GM18520 (cell line): ENCODE results near the gene KDM7A.

Experiments used
- ATAC-seq: cut with Tn5 transposase; IDR thresholded peaks from one replicate; pipeline ENCODE4 v1.9.1; 2021; ENCODE audit not compliant: unreplicated experiment

The KDM7A gene

DNA sequence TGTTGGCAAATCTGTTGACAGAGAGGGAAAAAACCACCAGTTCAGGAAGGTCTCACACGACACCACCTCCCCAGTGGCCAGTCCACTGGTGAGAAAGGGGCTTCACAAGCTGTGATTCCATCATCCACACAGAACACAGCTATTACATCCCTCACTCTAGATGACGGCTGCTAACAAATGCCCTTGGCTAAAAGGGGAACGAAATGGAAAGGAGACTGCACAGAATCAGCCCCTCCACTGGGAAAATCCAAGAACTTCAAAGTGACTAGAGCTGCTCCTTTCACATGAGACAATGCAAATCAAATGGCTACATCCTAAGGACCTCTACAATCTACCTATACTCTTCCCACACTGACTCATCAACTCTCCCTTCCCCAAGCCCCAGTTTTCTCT is 119.6 kb downstream of the KDM7A start:
- ATAC-seq: no peak

DNA sequence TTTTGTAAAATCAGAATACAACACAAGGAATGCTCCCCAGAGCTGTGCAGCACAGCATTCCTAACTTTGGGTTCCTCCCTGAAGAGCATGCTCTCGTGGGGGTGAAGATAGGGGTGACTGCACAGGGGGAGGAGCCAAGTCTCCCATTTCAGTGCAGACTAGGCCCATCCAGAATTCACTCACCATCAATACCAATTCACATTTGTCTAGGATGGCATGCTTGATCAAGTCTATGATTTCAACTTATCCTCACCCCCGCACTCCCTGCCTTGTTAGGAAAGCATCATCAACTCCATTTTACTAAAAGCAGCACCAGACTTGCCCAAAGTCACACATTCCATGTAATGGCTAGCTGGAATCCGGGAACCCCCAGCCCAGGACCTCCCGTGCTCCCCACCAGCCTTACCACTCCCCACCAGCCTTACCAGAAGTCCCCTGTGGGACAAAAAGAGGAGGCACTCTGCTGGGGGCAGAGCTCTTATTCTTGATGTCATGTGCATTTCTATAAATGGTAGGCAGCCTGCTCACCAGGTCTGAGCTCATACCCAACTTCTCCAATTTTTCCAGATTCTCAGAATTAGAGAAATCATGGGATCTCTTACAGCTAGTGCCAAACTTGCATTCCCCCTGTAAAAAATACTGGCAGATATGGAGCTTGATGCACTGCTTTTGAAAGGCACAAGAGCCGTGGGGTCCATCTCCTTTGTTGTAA is 120.2 kb downstream of the KDM7A start:
- ATAC-seq: no peak

GRCh38 chr7:140055833-140056232 is 121.0 kb downstream of the KDM7A start:
- ATAC-seq: no peak

- no peak for ATAC-seq
These were observed 122.0 kb downstream of the KDM7A start for GRCh38 chr7:140054751-140055150.

GRCh38 chr7:140053812-140054539 is 122.8 kb downstream of the KDM7A start:
- peak; percentile 82 for ATAC-seq

DNA sequence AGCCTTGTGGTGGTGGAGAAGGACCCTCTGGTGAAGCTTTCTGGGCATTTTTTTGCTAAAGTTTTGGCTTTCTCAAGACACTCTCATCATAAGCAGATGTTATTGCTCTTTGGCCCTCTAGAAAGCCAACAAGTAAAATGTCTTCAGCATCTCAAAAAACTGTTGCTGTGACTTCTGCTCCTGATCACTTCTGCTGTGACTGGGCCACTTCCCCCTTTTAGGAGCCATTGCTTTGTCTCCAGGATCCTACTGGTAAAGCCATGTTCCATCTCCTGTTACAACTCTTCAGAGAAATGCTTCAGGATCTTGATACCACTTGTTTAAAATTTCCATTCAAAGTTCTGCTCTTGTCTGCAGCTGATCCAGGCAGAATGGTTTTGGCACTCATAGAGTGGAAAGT is 125.0 kb downstream of the KDM7A start:
- ATAC-seq: no peak

GRCh38 chr7:140050100-140050499 is 126.7 kb downstream of the KDM7A start:
- ATAC-seq: no peak

DNA sequence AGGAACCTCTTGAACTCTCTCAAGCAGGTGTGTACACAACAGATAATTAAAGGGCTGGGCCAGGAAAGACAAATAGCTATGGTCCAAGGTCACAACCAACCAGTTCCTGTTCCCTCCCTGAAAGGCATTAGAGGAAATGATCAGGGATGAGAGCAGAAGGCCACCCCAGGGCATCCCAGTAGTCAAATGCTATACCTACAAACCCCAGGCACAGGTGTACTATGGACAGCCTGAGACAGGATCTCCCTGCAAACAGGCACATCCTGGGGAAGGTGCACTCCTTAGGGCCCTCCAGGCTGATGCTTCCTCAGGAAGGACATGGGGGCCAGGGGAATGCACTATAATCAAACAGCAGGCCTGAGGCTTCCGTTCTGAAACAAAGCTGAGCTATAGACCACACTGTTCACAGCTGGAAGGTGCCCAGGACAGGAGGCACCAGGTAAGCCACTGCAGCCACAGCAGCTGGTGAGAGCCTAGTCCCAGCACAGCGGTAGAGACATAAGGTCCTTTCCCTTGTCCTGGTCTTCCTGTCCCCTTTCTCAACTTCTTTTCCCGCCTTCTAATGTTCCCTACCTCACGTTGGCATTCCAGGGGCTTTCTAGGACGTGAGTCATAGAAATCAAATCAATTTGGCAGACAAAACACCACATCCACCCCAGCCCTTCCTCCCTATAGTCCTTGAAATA is 127.3 kb downstream of the KDM7A start:
- no peak for ATAC-seq

- no peak for ATAC-seq
These were observed 127.8 kb downstream of the KDM7A start for GRCh38 chr7:140048989-140049338.

- ATAC-seq: no peak
These were observed 128.6 kb downstream of the KDM7A start for GRCh38 chr7:140048138-140048537.

- no peak for ATAC-seq
These were observed 129.6 kb downstream of the KDM7A start for GRCh38 chr7:140047197-140047596.

- ATAC-seq: no peak
These were observed 131.1 kb downstream of the KDM7A start for GRCh38 chr7:140045697-140046096.

GRCh38 chr7:140044251-140044650 is 132.5 kb downstream of the KDM7A start:
- no peak for ATAC-seq

DNA sequence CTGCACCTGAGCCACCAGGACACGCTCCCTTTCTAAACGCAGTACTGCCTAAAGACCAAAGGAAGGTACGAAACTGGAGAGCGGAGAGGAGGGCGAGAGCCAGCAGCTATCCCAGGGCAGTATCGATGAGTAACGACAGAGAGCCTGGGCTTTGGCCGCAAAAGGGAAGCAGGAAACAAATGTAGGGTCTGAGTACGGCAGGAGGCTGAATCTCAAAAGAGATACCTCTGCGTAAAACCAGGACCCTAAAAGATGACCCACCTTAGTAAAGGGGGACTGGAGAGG is 134.5 kb downstream of the KDM7A start:
- ATAC-seq: no peak

GRCh38 chr7:140041659-140042385 is 135.0 kb downstream of the KDM7A start:
- no peak for ATAC-seq

DNA sequence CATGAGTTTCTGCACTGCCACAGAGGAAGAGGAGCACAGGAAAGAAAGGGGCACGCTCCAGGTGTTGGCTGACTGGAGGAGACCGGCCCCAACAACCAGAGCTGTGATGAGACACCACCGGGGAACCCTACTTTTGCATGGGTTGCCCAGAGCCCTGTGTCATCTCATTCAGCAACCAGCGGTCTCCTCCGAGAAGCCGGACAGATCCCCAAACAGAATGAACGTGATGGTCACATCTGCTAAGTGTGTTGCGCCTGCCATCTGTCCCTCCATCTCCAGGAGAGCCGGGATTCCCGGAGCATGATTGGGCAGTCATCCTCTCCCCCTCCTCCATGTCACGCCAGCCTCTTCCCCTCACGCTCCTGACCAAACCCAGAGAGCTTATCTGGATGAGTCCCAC is 136.9 kb downstream of the KDM7A start:
- ATAC-seq: no peak

DNA sequence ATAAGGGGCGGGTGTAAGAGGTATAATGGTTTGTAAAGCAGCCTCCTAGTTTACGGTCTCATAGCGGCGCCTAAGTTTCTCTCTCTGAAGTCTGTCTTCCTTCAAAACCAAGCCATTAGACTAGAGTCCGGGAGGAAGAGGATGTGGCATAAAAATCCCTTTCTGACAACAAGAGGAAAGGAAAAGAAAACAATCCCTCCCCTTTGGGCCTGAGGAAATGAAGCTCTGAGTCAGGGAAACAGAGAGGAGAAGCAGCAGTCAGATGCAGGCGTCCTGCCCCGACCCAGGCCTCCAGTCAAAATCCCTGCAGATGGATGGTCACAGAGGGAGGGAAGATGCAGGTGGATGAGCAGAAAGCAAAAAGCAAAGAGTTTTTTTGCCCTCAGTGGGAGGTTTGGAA is 137.7 kb downstream of the KDM7A start:
- ATAC-seq: no peak

- ATAC-seq: no peak
These were observed 140.4 kb downstream of the KDM7A start for GRCh38 chr7:140036224-140036962.

DNA sequence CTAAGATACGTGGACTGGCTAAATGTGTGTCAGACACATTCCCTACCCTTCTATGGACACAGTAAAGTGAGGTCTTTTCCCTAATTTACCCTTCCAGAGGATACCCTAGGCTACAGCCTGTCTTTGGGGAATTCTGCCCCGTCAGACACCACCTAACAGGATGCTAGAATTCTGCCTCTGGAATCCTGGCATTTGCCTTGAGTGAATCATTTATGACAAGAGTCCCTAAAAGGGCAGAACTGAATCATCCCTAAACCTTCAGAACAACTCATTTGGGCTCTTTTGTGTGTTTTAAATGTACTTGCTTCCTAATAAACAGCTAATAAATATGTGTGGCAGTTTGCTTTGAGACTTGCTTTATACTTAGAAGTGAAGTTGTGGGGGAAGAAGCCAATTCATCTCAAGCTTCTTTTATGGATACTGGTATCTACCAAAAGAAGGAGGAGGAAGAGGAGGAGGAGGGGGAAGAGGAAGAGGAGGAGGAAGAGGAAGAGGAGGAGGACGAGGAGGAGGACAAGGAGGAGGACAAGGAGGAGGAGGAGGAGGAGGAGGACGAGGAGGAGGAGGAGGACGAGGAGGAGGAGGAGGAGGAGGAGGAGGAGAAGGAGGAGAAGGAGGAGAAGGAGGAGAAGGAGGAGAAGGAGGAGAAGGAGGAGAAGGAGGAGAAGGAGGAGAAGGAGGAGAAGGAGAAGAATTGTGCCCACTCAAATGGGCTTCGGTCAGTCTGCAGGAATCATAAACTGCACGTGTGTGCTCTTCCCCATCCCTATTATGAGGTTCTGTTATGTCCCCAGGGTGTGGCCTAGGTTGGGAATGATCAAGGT is 141.2 kb downstream of the KDM7A start:
- no peak for ATAC-seq
